GM12878 (cell line): Measurements from ENCODE around the gene NXPE4. TPM values are rescaled to one million over a fixed set of nuclear protein-coding genes. Genes with fewer than 3 reads are reported as not detected.

Experiments used
- CEBPB ChIP-seq, 2 experiments: fragments of 150-350 bp in 1 of 2; IDR thresholded peaks; 2 replicates each; pipeline ENCODE4 v1.6.1; 2012 to 2014; ENCODE audit warnings: low read depth in 2 of 2, low read length in 2 of 2, borderline replicate concordance in 1 of 2, inconsistent platforms in 1 of 2
- EGR1 ChIP-seq, 2 experiments: IDR thresholded peaks; 1 replicate in 1 of 2; 2 replicates in 1 of 2; pipeline ENCODE4 v1.6.1; 2011 to 2012; ENCODE audit warnings: low read depth in 2 of 2, low read length in 2 of 2, borderline replicate concordance in 1 of 2, mild to moderate bottlenecking in 1 of 2, moderate library complexity in 1 of 2
- EP300 ChIP-seq, 2 experiments: fragments of 150-350 bp in 1 of 2; IDR thresholded peaks; 2 replicates each; pipeline ENCODE4 v1.6.1; 2011 to 2012; ENCODE audit warnings: low read depth in 2 of 2, low read length in 2 of 2, borderline replicate concordance in 1 of 2, improper control_type of control experiment in 1 of 2, inconsistent platforms in 1 of 2; ENCODE audit not compliant: control insufficient read depth in 1 of 2
- ESRRA ChIP-seq: IDR thresholded peaks from 2 replicates; pipeline ENCODE4 v1.6.1; 2012; ENCODE audit warnings: mild to moderate bottlenecking, low read length, improper control_type of control experiment
- ETV6 ChIP-seq, 2 experiments: fragments of 450-650 bp in 1 of 2; IDR thresholded peaks in 1 of 2; conservative IDR thresholded peaks in 1 of 2; 2 replicates each; pipeline ENCODE4 v1.6.1; 2014; ENCODE audit warnings: antibody characterized with exemption in 1 of 2, borderline replicate concordance in 1 of 2, low read depth in 1 of 2, mild to moderate bottlenecking in 1 of 2, moderate library complexity in 1 of 2
- IKZF2 ChIP-seq, 2 experiments: fragments of 450-650 bp; IDR thresholded peaks; 2 replicates each; pipeline ENCODE4 v1.6.1; 2017; ENCODE audit warnings: mild to moderate bottlenecking in 2 of 2, moderate library complexity in 2 of 2
- IRF4 ChIP-seq: IDR thresholded peaks from 2 replicates; pipeline ENCODE4 v1.6.1; 2011; ENCODE audit warnings: low read depth, low read length
- JUNB ChIP-seq: IDR thresholded peaks from 2 replicates; pipeline ENCODE4 v1.6.1; 2016; ENCODE audit warnings: antibody characterized with exemption, mild to moderate bottlenecking
- KDM1A ChIP-seq: fragments of 200-600 bp; sonication (generic); IDR thresholded peaks from 2 replicates; pipeline ENCODE4 v1.6.1; 2016; ENCODE audit warnings: borderline replicate concordance
- KLF5 ChIP-seq: fragments of 450-650 bp; IDR thresholded peaks from 2 replicates; pipeline ENCODE4 v1.6.1; 2014; ENCODE audit warnings: mild to moderate bottlenecking; ENCODE audit not compliant: partially characterized antibody
- MAX ChIP-seq: IDR thresholded peaks from 2 replicates; pipeline ENCODE4 v1.6.1; 2012; ENCODE audit warnings: low read depth, low read length, improper control_type of control experiment
- MYB ChIP-seq: fragments of 150-350 bp; IDR thresholded peaks from 2 replicates; pipeline ENCODE4 v1.6.1; 2014; ENCODE audit warnings: mild to moderate bottlenecking, low read depth, low read length, borderline replicate concordance
- NFXL1 ChIP-seq: fragments of 450-650 bp; IDR thresholded peaks from 2 replicates; pipeline ENCODE4 v1.6.1; 2017; ENCODE audit warnings: antibody characterized with exemption, mild to moderate bottlenecking, borderline replicate concordance
- POU2F2 ChIP-seq: IDR thresholded peaks from 3 replicates; pipeline ENCODE4 v1.6.1; 2011; ENCODE audit warnings: low read depth, mild to moderate bottlenecking, low read length, borderline replicate concordance
- SPI1 ChIP-seq: IDR thresholded peaks from 2 replicates; pipeline ENCODE4 v1.6.1; 2011; ENCODE audit warnings: low read depth, mild to moderate bottlenecking, low read length, moderate library complexity, borderline replicate concordance; ENCODE audit not compliant: insufficient read depth
- SREBF2 ChIP-seq: IDR thresholded peaks from 2 replicates; pipeline ENCODE4 v1.6.1; 2012; ENCODE audit warnings: mild to moderate bottlenecking, low read length
- TAF1 ChIP-seq: IDR thresholded peaks from 2 replicates; pipeline ENCODE4 v1.6.1; 2011; ENCODE audit warnings: mild to moderate bottlenecking, low read depth, low read length, borderline replicate concordance
- TARDBP ChIP-seq: IDR thresholded peaks from 2 replicates; pipeline ENCODE4 v1.6.1; 2016; ENCODE audit warnings: borderline replicate concordance
- YBX1 ChIP-seq: fragments of 450-650 bp; IDR thresholded peaks from 2 replicates; pipeline ENCODE4 v1.6.1; 2016; ENCODE audit warnings: antibody characterized with exemption
- ZBED1 ChIP-seq: IDR thresholded peaks from 2 replicates; pipeline ENCODE4 v1.6.1; 2016; ENCODE audit warnings: borderline replicate concordance
- ZBTB33 ChIP-seq: fragments of 450-650 bp; IDR thresholded peaks from 2 replicates; pipeline ENCODE4 v1.6.1; 2017; ENCODE audit warnings: mild to moderate bottlenecking
- polyA plus RNA-seq, 11 experiments: library from polyadenylated mRNA; depleted of rRNA in 4 of 11; unstranded in 6 of 11; stranded (reverse) in 5 of 11; fragments of >200 nt; fragmentation: Nextera tagmentation in 4 of 11; fragmentation: Illumina TruSeq in 1 of 11; extraction: Ambion mirVana in 4 of 11; extraction: Trizol in 1 of 11; gene quantifications; 1 replicate in 1 of 11; 2 replicates in 10 of 11; pipeline versions ENCODE4 v1.2.1 to v1.2.3, GENCODE V29; 2011 to 2016; ENCODE audit warnings: inconsistent platforms in 2 of 11, missing spikeins in 2 of 11, low read depth in 1 of 11
- total RNA-seq, 4 experiments: library from RNA; depleted of rRNA in 3 of 4; stranded (reverse); fragments of >200 nt in 3 of 4; fragmentation: Illumina TruSeq in 1 of 4; extraction: Trizol in 1 of 4; gene quantifications; 2 replicates each; pipeline versions ENCODE4 v1.2.1 to v1.2.3, GENCODE V29; 2013 to 2021
- TF ChIP-seq, protein P1 (sequence below): fragments of 450-650 bp; IDR thresholded peaks from 2 replicates; pipeline ENCODE4 v1.6.1; 2017; ENCODE audit warnings: antibody characterized with exemption, mild to moderate bottlenecking, moderate library complexity
- TF ChIP-seq, protein P2 (sequence below): fragments of 450-650 bp; formaldehyde crosslinking; IDR thresholded peaks from 2 replicates; pipeline ENCODE4 v1.4.0; 2020; ENCODE audit warnings: mild to moderate bottlenecking, moderate library complexity

The NXPE4 gene
- total and polyA plus RNA-seq, 10 of the 15 experiments (the other 5 are each of a cell fraction or from before 2014, with no cell fraction given) = not detected

GRCh38 chr11:114605370-114605769 lies 9.8 kb upstream of the NXPE4 start (continued):
- TF ChIP-seq SPI1 = no peak
- TF ChIP-seq, protein P1, sequence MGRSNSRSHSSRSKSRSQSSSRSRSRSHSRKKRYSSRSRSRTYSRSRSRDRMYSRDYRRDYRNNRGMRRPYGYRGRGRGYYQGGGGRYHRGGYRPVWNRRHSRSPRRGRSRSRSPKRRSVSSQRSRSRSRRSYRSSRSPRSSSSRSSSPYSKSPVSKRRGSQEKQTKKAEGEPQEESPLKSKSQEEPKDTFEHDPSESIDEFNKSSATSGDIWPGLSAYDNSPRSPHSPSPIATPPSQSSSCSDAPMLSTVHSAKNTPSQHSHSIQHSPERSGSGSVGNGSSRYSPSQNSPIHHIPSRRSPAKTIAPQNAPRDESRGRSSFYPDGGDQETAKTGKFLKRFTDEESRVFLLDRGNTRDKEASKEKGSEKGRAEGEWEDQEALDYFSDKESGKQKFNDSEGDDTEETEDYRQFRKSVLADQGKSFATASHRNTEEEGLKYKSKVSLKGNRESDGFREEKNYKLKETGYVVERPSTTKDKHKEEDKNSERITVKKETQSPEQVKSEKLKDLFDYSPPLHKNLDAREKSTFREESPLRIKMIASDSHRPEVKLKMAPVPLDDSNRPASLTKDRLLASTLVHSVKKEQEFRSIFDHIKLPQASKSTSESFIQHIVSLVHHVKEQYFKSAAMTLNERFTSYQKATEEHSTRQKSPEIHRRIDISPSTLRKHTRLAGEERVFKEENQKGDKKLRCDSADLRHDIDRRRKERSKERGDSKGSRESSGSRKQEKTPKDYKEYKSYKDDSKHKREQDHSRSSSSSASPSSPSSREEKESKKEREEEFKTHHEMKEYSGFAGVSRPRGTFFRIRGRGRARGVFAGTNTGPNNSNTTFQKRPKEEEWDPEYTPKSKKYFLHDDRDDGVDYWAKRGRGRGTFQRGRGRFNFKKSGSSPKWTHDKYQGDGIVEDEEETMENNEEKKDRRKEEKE = no peak
- no peak for TF ChIP-seq SREBF2
- TF ChIP-seq NFXL1 = no peak
- no peak for TF ChIP-seq ETV6 (conservative IDR thresholded peaks at IDR 0.05 in 1 of 2, IDR thresholded peaks at IDR 0.05 in 1 of 2; ENCODE audit: borderline replicate concordance in 1 of 2, low read depth in 1 of 2)
- 0 out of 2 replicates have a peak, but pooled peaks have one; percentile 17 for TF ChIP-seq KDM1A
- 0 out of 2 replicates have a peak, but pooled peaks have one; percentile 6 for TF ChIP-seq ZBED1
- no peak for TF ChIP-seq CEBPB (IDR thresholded peaks at IDR 0.05; ENCODE audit: borderline replicate concordance in 1 of 2, low read depth in 2 of 2, low read length in 2 of 2)
- TF ChIP-seq POU2F2 = peak; percentile 77; the same call in 1 of the 3 replicates
- TF ChIP-seq, protein P2, sequence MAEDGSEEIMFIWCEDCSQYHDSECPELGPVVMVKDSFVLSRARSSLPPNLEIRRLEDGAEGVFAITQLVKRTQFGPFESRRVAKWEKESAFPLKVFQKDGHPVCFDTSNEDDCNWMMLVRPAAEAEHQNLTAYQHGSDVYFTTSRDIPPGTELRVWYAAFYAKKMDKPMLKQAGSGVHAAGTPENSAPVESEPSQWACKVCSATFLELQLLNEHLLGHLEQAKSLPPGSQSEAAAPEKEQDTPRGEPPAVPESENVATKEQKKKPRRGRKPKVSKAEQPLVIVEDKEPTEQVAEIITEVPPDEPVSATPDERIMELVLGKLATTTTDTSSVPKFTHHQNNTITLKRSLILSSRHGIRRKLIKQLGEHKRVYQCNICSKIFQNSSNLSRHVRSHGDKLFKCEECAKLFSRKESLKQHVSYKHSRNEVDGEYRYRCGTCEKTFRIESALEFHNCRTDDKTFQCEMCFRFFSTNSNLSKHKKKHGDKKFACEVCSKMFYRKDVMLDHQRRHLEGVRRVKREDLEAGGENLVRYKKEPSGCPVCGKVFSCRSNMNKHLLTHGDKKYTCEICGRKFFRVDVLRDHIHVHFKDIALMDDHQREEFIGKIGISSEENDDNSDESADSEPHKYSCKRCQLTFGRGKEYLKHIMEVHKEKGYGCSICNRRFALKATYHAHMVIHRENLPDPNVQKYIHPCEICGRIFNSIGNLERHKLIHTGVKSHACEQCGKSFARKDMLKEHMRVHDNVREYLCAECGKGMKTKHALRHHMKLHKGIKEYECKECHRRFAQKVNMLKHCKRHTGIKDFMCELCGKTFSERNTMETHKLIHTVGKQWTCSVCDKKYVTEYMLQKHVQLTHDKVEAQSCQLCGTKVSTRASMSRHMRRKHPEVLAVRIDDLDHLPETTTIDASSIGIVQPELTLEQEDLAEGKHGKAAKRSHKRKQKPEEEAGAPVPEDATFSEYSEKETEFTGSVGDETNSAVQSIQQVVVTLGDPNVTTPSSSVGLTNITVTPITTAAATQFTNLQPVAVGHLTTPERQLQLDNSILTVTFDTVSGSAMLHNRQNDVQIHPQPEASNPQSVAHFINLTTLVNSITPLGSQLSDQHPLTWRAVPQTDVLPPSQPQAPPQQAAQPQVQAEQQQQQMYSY (CRISPR knock-in tag) = peak; percentile 34; the same call in 1 of the 2 replicates
- TF ChIP-seq MAX = no peak
- TF ChIP-seq YBX1 = no peak
- TF ChIP-seq TARDBP = no peak
- TF ChIP-seq ESRRA = no peak
- no peak for TF ChIP-seq MYB
- no peak for TF ChIP-seq ZBTB33
- TF ChIP-seq EGR1 (IDR thresholded peaks at IDR 0.05; ENCODE audit: borderline replicate concordance in 1 of 2, low read depth in 2 of 2, low read length in 2 of 2) = no peak
- no peak for TF ChIP-seq IKZF2 (IDR thresholded peaks at IDR 0.05)
- TF ChIP-seq IRF4 = no peak
- TF ChIP-seq TAF1 = no peak
- no peak for TF ChIP-seq JUNB
- no peak for TF ChIP-seq EP300 (IDR thresholded peaks at IDR 0.05; ENCODE audit: borderline replicate concordance in 1 of 2, control insufficient read depth in 1 of 2, low read depth in 2 of 2, low read length in 2 of 2)
- TF ChIP-seq KLF5 = no peak
